Transverse colon (tissue), 4 donors: ENCODE results near the gene MDM2. TPM values are rescaled to one million over a fixed set of nuclear protein-coding genes. Genes with fewer than 3 reads are reported as not detected.

Experiments used
- DNase-seq: peaks from one replicate; pipeline ENCODE4 v3.0.0-alpha.2; 2019
- H3K27ac ChIP-seq, 4 donors: fragments of 200-600 bp; sonication (generic); 2 replicates each; pipeline ENCODE4 v1.5.1; 2016 to 2018; ENCODE audit warnings: inconsistent platforms in 4 of 4
- H3K27me3 ChIP-seq: fragments of 200-600 bp; sonication (generic); 2 replicates; pipeline ENCODE4 v1.5.1; 2017; ENCODE audit warnings: inconsistent platforms
- H3K36me3 ChIP-seq, 4 donors: fragments of 200-600 bp; sonication (generic); 2 replicates each; pipeline ENCODE4 v1.5.1; 2017 to 2019; ENCODE audit warnings: inconsistent platforms in 4 of 4
- H3K4me1 ChIP-seq, 4 donors: fragments of 200-600 bp; sonication (generic); 2 replicates each; pipeline ENCODE4 v1.5.1; 2017 to 2020; ENCODE audit warnings: inconsistent platforms in 4 of 4
- H3K4me3 ChIP-seq, 4 donors: fragments of 200-600 bp; sonication (generic); 1 replicate in 1 of 4; 2 replicates in 3 of 4; pipeline versions ENCODE4 v1.5.1 to v1.6.1; 2017 to 2019; ENCODE audit warnings: inconsistent platforms in 4 of 4
- H3K9me3 ChIP-seq, 2 donors: fragments of 200-600 bp; sonication (generic); 2 replicates each; pipeline ENCODE4 v1.5.1; 2017 to 2019; ENCODE audit warnings: inconsistent platforms in 2 of 2
- CTCF ChIP-seq, 5 experiments: fragments of 200-600 bp in 3 of 5; fragments of 450-650 bp in 2 of 5; sonication (generic) in 3 of 5; IDR thresholded peaks; 1 replicate in 2 of 5; 2 replicates in 3 of 5; pipeline ENCODE4 v1.5.1; 2016 to 2017; ENCODE audit warnings: antibody characterized with exemption in 5 of 5, inconsistent platforms in 3 of 5, mild to moderate bottlenecking in 2 of 5, moderate library complexity in 1 of 5
- EP300 ChIP-seq: sonication (generic); formaldehyde crosslinking; IDR thresholded peaks from one replicate; pipeline ENCODE4 v1.6.1; 2017; ENCODE audit warnings: antibody characterized with exemption, low read depth
- POLR2A ChIP-seq: fragments of 450-650 bp; IDR thresholded peaks from one replicate; pipeline ENCODE4 v1.6.1; 2016; ENCODE audit warnings: antibody characterized with exemption, mild to moderate bottlenecking, moderate library complexity
- POLR2AphosphoS5 ChIP-seq, 3 donors: sonication (generic); formaldehyde crosslinking; IDR thresholded peaks; one replicate each; pipeline ENCODE4 v1.6.1; 2016; ENCODE audit warnings: antibody characterized with exemption in 3 of 3
- WGBS, 2 donors: methylation state at CpG; one replicate each; pipeline ENCODE4 v1.1.5; 2018; ENCODE audit warnings: low coverage in 1 of 2; 5-methylcytosine and 5-hydroxymethylcytosine counted together
- in situ Hi-C, 4 donors: fragments of 200-750 bp; cut with MboI; loops; one replicate each; pipeline versions ENCODE4 v1.15.0 to v1.15.1; 2017; ENCODE audit warnings: low sequenced_read_pairs in 3 of 4, low pct_ligation_motif_present in 1 of 4, low pct_unique_long_range_greater_than_20kb in 1 of 4
- intact Hi-C: fragments of 100-400 bp; cut with DNase I; formaldehyde crosslinking; loops from one replicate; pipeline ENCODE4 v1.15.1; 2023; ENCODE audit warnings: low total_unique reads
- total RNA-seq, 4 donors: library from RNA; depleted of rRNA; stranded (reverse); fragments of >200 nt; gene quantifications; one replicate each; pipeline ENCODE4 v1.1.0, GENCODE V29; 2016

MDM2 gene
- total RNA-seq, 4 donors from 2014 or later, result 45.7 to 291 (median 220) TPM

GRCh38 chr12:68772714-68773113 is 35.3 kb upstream of the MDM2 start:
- WGBS, 2 donors, result 57 to 73% methylated on average over 8 of the region's 8 CpGs
- intact Hi-C loops (no loop called here), in situ Hi-C loops (no loop called here)
- Histone ChIP-seq H3K27me3 (no peaks in the 10 kb centered on the region), H3K4me3 (no peak overlapping the region), H3K27ac (no peak overlapping the region), H3K36me3 (no peaks in the 10 kb centered on the region), H3K9me3 (no peaks in the 10 kb centered on the region), H3K4me1 (no peaks in the 10 kb centered on the region)
- peak; percentile 13 for DNase-seq
- no peak for TF ChIP-seq POLR2AphosphoS5 (IDR thresholded peaks at IDR 0.05)
- no peak for TF ChIP-seq CTCF (IDR thresholded peaks at IDR 0.05)
- no peak for TF ChIP-seq EP300
- no peak for TF ChIP-seq POLR2A

GRCh38 chr12:68773582-68773981 is 34.4 kb upstream of the MDM2 start:
- H3K4me1 ChIP-seq, result no peaks in the 10 kb centered on the region
- H3K4me3 ChIP-seq, result no peak overlapping the region
- H3K27me3 ChIP-seq, result no peaks in the 10 kb centered on the region
- in situ Hi-C loops, result no loop called here
- no peak for DNase-seq
- TF ChIP-seq POLR2AphosphoS5 (IDR thresholded peaks at IDR 0.05), result no peak
- TF ChIP-seq CTCF (IDR thresholded peaks at IDR 0.05), result no peak
- TF ChIP-seq EP300, result no peak
- no peak for TF ChIP-seq POLR2A
- no peaks in the 10 kb centered on the region for H3K9me3 ChIP-seq
- no peak overlapping the region for H3K27ac ChIP-seq
- intact Hi-C loops, result no loop called here
- H3K36me3 ChIP-seq, result no peaks in the 10 kb centered on the region
- whole genome bisulfite sequencing, 2 donors, result 57 to 94% methylated on average over 1 to 5 of the region's 5 CpGs

GRCh38 chr12:68775121-68775630 is 32.8 kb upstream of the MDM2 start:
- no peak for DNase-seq
- H3K27ac ChIP-seq, result no peak overlapping the region
- no peaks in the 10 kb centered on the region for H3K9me3 ChIP-seq
- no peak for TF ChIP-seq CTCF (IDR thresholded peaks at IDR 0.05)
- TF ChIP-seq EP300, result no peak
- no peak for TF ChIP-seq POLR2A
- no peak for TF ChIP-seq POLR2AphosphoS5 (IDR thresholded peaks at IDR 0.05)
- H3K36me3 ChIP-seq, result no peaks in the 10 kb centered on the region
- no peak overlapping the region for H3K4me3 ChIP-seq
- no peaks in the 10 kb centered on the region for H3K4me1 ChIP-seq
- in situ Hi-C loops, result no loop called here
- intact Hi-C loops, result no loop called here
- H3K27me3 ChIP-seq, result no peaks in the 10 kb centered on the region
- WGBS, 2 donors, result 93 to 100% methylated on average over 4 to 7 of the region's 7 CpGs

GRCh38 chr12:68776976-68777610 is 30.9 kb upstream of the MDM2 start:
- 91% methylated on average over 5 of the region's 5 CpGs; no CpG with 5 or more reads in 1 of the 2 donors for WGBS, 2 donors
- H3K9me3 ChIP-seq, result no peaks in the 10 kb centered on the region
- intact Hi-C loops, result no loop called here
- H3K27me3 ChIP-seq, result no peaks in the 10 kb centered on the region
- no peak for DNase-seq
- in situ Hi-C loops, result no loop called here
- H3K4me3 ChIP-seq, result no peak overlapping the region
- TF ChIP-seq CTCF (IDR thresholded peaks at IDR 0.05), result no peak
- H3K36me3 ChIP-seq, result no peaks in the 10 kb centered on the region
- H3K4me1 ChIP-seq, result no peaks in the 10 kb centered on the region
- H3K27ac ChIP-seq, result no peak overlapping the region
